Keratinocyte (primary cell): ENCODE measurements around the gene TRAP1. TPM values are rescaled to one million over a fixed set of nuclear protein-coding genes. Genes with fewer than 3 reads are reported as not detected.

ENCODE experiments used
- DNase-seq: peaks from one replicate; pipeline ENCODE4 v3.0.0-alpha.2; 2011; ENCODE audit warnings: low read depth, missing footprints, low spot score
- FAIRE-seq: peaks from 2 replicates; lab custom pipeline; 2011; peaks lifted over from hg19 to GRCh38; lab: Jason Lieb, UNC
- H2AFZ ChIP-seq: 2 replicates; pipeline ENCODE4 v1.6.0; 2012; ENCODE audit warnings: low read length, control low read depth, inconsistent platforms; ENCODE audit not compliant: control insufficient read depth
- H3K27ac ChIP-seq: 2 replicates; pipeline ENCODE4 v1.5.1; 2011; ENCODE audit warnings: low read length; ENCODE audit not compliant: control insufficient read depth, insufficient read depth
- H3K27me3 ChIP-seq: 3 replicates; pipeline ENCODE4 v1.6.0; 2011; ENCODE audit warnings: low read length; ENCODE audit not compliant: control insufficient read depth, insufficient read depth; ENCODE audit errors: extremely low read depth
- H3K36me3 ChIP-seq, 2 experiments: 2 replicates in 1 of 2; 3 replicates in 1 of 2; pipeline ENCODE4 v1.5.1; 2011; ENCODE audit warnings: low read length in 2 of 2, mild to moderate bottlenecking in 1 of 2; ENCODE audit not compliant: control insufficient read depth in 2 of 2, insufficient read depth in 2 of 2; ENCODE audit errors: extremely low read depth in 1 of 2
- H3K4me1 ChIP-seq: 3 replicates; pipeline ENCODE4 v1.5.1; 2011; ENCODE audit warnings: low read length; ENCODE audit not compliant: control insufficient read depth, insufficient read depth; ENCODE audit errors: extremely low read depth
- H3K4me2 ChIP-seq: 3 replicates; pipeline ENCODE4 v1.6.0; 2011; ENCODE audit warnings: low read depth, low read length; ENCODE audit not compliant: control insufficient read depth, insufficient read depth; ENCODE audit errors: extremely low read depth
- H3K4me3 ChIP-seq, 3 experiments: fragments of 200-600 bp in 1 of 3; sonication (generic) in 1 of 3; 2 replicates in 2 of 3; 3 replicates in 1 of 3; pipeline ENCODE4 v1.5.1; 2011 to 2016; ENCODE audit warnings: low read length in 3 of 3, mild to moderate bottlenecking in 3 of 3, control low read depth in 2 of 3, inconsistent platforms in 1 of 3, low read depth in 1 of 3, mixed read lengths in 1 of 3, mixed run types in 1 of 3, moderate library complexity in 1 of 3; ENCODE audit not compliant: control insufficient read depth in 2 of 3, insufficient read depth in 2 of 3; ENCODE audit errors: extremely low read depth in 1 of 3
- H3K79me2 ChIP-seq: 2 replicates; pipeline ENCODE4 v1.6.0; 2012; ENCODE audit warnings: low read length; ENCODE audit not compliant: control insufficient read depth, insufficient read depth
- H3K9ac ChIP-seq: 3 replicates; pipeline ENCODE4 v1.6.0; 2011; ENCODE audit warnings: low read length; ENCODE audit not compliant: control insufficient read depth, insufficient read depth; ENCODE audit errors: extremely low read depth
- H3K9me1 ChIP-seq: 3 replicates; pipeline ENCODE4 v1.6.0; 2011; ENCODE audit warnings: low read length; ENCODE audit not compliant: control insufficient read depth, insufficient read depth; ENCODE audit errors: extremely low read depth
- H3K9me3 ChIP-seq: 2 replicates; pipeline ENCODE4 v1.5.1; 2012; ENCODE audit warnings: low read depth, low read length; ENCODE audit not compliant: control insufficient read depth
- H4K20me1 ChIP-seq: 3 replicates; pipeline ENCODE4 v1.6.0; 2011; ENCODE audit warnings: low read length; ENCODE audit not compliant: control insufficient read depth, insufficient read depth; ENCODE audit errors: extremely low read depth
- EZH2 ChIP-seq: IDR thresholded peaks from one replicate; pipeline ENCODE4 v1.6.1; 2012; ENCODE audit warnings: inconsistent platforms, mild to moderate bottlenecking, low read length, moderate library complexity
- dilution Hi-C: fragments of 300-500 bp; cut with MboI; formaldehyde crosslinking; loops from one replicate; pipeline ENCODE4 v1.7.0; 2020; ENCODE audit warnings: low sequenced_read_pairs; ENCODE audit not compliant: extremely low pct_ligation_motif_present
- polyA plus RNA-seq, 5 experiments: library from polyadenylated mRNA; depleted of rRNA in 3 of 5; stranded (reverse) in 3 of 5; stranded (forward) in 1 of 5; unstranded in 1 of 5; fragments of >200 nt; gene quantifications; 1 replicate in 1 of 5; 2 replicates in 3 of 5; 3 replicates in 1 of 5; pipeline versions ENCODE4 v1.2.1 to v1.2.3, GENCODE V29; 2011 to 2012; ENCODE audit warnings: missing spikeins in 2 of 5, low read depth in 1 of 5, low replicate concordance in 1 of 5
- TF ChIP-seq, protein P1 (sequence below), 3 experiments: IDR thresholded peaks in 1 of 3; conservative IDR thresholded peaks in 1 of 3; optimal IDR thresholded peaks in 1 of 3; 2 replicates in 2 of 3; 3 replicates in 1 of 3; pipeline versions ENCODE3 to v1.5.1; 2011; ENCODE audit warnings: low read length in 3 of 3, mild to moderate bottlenecking in 3 of 3, moderate library complexity in 2 of 3, control low read depth in 1 of 3, inconsistent platforms in 1 of 3; ENCODE audit not compliant: insufficient read depth in 2 of 3; ENCODE audit errors: extremely low read depth in 1 of 3

Gene TRAP1
- polyA plus RNA-seq, 1 donor (not counting 4 experiments of a cell fraction or from before 2014, with no cell fraction given) = 106 TPM

DNA sequence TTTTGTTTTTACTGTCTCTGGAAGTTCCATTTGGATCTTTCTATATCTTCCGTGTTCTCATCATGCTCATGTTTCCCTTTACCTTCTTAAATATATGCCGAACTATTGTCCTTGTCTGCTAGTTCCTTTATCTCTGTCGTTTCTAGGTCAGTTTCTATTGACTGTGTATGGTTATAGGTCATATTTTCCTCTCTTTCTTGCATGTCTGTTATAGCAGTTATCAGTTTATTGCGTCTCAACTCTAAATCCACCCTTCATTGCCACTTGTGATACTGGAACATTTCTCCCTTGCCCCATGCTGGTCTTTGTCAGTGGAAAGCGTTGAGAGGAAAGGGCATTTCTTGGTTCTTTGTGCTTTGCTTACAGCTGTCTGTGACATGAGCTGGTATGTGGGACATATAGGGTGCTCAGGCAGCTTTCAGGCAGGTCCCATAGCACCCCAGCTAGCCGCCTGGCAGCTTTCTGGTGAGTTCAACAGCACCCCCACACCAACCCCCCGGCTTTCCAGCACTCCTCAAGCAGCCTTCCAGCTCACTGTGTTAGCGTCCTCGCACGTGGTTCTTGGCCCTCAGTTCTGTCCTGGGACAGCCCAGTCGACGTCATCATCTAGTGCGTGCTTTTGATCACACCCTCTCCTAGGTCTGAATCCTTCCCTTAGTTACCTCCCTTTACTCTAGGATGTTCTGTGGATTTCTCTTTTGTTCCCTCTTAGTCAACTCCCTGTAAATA, 78.2 kb downstream of the TRAP1 start:
- Histone ChIP-seq H3K79me2 (no peaks in the 10 kb centered on the region), H3K4me1 (peaks cover 11% of the 10 kb centered on the region), H3K4me3 (no peak overlapping the region), H3K36me3 (peaks cover 0 to 6% of the 10 kb centered on the region in 2 experiments), H2AFZ (no peak overlapping the region), H3K9ac (no peak overlapping the region), H3K9me3 (no peaks in the 10 kb centered on the region), H3K4me2 (no peak overlapping the region), H3K27ac (no peak overlapping the region), H3K9me1 (no peaks in the 10 kb centered on the region), H3K27me3 (no peaks in the 10 kb centered on the region), H4K20me1 (no peaks in the 10 kb centered on the region)
- TF ChIP-seq, protein P1, sequence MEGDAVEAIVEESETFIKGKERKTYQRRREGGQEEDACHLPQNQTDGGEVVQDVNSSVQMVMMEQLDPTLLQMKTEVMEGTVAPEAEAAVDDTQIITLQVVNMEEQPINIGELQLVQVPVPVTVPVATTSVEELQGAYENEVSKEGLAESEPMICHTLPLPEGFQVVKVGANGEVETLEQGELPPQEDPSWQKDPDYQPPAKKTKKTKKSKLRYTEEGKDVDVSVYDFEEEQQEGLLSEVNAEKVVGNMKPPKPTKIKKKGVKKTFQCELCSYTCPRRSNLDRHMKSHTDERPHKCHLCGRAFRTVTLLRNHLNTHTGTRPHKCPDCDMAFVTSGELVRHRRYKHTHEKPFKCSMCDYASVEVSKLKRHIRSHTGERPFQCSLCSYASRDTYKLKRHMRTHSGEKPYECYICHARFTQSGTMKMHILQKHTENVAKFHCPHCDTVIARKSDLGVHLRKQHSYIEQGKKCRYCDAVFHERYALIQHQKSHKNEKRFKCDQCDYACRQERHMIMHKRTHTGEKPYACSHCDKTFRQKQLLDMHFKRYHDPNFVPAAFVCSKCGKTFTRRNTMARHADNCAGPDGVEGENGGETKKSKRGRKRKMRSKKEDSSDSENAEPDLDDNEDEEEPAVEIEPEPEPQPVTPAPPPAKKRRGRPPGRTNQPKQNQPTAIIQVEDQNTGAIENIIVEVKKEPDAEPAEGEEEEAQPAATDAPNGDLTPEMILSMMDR (optimal IDR thresholded peaks at IDR 0.05 in 1 of 3, IDR thresholded peaks at IDR 0.05 in 1 of 3, conservative IDR thresholded peaks at IDR 0.05 in 1 of 3; ENCODE audit: extremely low read depth in 1 of 3, insufficient read depth in 2 of 3, low read length in 3 of 3) = no peak
- no peak for TF ChIP-seq EZH2
- no peak for FAIRE-seq
- dilution Hi-C loops = no loop called here
- no peak for DNase-seq

DNA sequence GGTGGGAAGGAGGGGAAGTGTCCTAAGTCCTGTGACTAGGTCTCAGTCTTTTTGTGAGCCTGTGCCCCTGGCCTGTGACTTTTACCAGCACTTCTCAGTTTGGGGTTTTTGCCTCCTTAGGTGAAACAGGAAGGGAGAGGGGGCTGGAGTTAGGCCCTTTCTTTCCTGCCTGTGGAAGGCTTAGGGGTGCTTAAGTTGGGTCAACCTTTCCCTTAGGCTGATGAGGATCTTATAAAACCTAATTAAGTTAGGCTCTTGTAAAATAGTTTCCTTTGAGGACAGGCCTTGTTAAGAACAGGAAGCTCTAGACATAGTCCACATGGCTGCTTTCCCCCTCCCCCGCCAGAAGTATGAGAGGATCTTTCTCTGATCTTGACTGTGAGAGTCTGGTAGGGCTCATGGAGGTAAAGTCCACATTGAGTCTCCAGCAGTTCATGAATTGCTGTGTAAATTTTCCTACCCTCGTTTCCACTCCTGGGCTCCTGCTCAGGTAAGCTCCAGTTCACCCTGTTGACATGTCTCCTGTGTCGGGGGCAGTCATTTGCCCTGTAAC, 79.9 kb downstream of the TRAP1 start:
- Histone ChIP-seq H3K27me3 (no peaks in the 10 kb centered on the region), H3K4me1 (peaks cover 1% of the 10 kb centered on the region), H2AFZ (no peak overlapping the region), H3K9me1 (no peaks in the 10 kb centered on the region), H3K4me2 (no peak overlapping the region), H3K27ac (no peak overlapping the region), H3K36me3 (peaks cover 0 to 3% of the 10 kb centered on the region in 2 experiments), H3K79me2 (no peaks in the 10 kb centered on the region), H4K20me1 (no peaks in the 10 kb centered on the region), H3K9me3 (no peaks in the 10 kb centered on the region), H3K9ac (no peak overlapping the region), H3K4me3 (no peak overlapping the region)
- no peak for TF ChIP-seq EZH2
- TF ChIP-seq, protein P1 (optimal IDR thresholded peaks at IDR 0.05 in 1 of 3, IDR thresholded peaks at IDR 0.05 in 1 of 3, conservative IDR thresholded peaks at IDR 0.05 in 1 of 3; ENCODE audit: extremely low read depth in 1 of 3, insufficient read depth in 2 of 3, low read length in 3 of 3) = no peak
- DNase-seq (no peak), FAIRE-seq (no peak)
- dilution Hi-C loops = no loop called here
